Breast epithelium (tissue), 3 donors: ENCODE measurements around the gene C7.
"Not testable (repeated sequence)": the region's sequence is repeated elsewhere in the genome, so short reads cannot be mapped to it uniquely, and the experiment has no call there.

Experiments
- POLR2A ChIP-seq: fragments of 450-650 bp; IDR thresholded peaks from one replicate; pipeline ENCODE4 v1.6.1; 2016; ENCODE audit warnings: antibody characterized with exemption, mild to moderate bottlenecking, moderate library complexity
- TF ChIP-seq, protein P1 (sequence below), 3 donors: fragments of 450-650 bp; IDR thresholded peaks; one replicate each; pipeline ENCODE4 v1.5.1; 2016 to 2017; ENCODE audit warnings: antibody characterized with exemption in 3 of 3, mild to moderate bottlenecking in 3 of 3, moderate library complexity in 3 of 3

DNA sequence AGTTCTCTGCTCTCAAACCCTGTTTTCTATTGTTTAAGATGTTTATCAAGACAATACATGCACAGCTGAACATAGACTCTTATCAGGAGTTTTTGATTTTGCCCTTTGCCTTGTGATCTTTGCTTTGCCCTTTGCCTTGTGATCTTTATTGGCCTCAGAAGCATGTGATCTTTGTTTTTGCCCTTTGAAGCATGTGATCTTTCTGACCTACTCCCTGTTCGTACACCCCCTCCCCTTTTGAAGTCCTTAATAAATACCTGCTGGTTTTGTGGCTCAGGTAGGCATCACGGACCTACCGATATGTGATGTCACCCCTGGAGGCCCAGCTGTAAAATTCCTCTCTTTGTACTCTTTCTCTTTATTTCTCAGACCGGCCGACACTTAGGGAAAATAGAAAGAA lies 44.3 kb upstream of the C7 start:
- TF ChIP-seq, protein P1, sequence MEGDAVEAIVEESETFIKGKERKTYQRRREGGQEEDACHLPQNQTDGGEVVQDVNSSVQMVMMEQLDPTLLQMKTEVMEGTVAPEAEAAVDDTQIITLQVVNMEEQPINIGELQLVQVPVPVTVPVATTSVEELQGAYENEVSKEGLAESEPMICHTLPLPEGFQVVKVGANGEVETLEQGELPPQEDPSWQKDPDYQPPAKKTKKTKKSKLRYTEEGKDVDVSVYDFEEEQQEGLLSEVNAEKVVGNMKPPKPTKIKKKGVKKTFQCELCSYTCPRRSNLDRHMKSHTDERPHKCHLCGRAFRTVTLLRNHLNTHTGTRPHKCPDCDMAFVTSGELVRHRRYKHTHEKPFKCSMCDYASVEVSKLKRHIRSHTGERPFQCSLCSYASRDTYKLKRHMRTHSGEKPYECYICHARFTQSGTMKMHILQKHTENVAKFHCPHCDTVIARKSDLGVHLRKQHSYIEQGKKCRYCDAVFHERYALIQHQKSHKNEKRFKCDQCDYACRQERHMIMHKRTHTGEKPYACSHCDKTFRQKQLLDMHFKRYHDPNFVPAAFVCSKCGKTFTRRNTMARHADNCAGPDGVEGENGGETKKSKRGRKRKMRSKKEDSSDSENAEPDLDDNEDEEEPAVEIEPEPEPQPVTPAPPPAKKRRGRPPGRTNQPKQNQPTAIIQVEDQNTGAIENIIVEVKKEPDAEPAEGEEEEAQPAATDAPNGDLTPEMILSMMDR (IDR thresholded peaks at IDR 0.05), result not testable (repeated sequence)
- TF ChIP-seq POLR2A, result not testable (repeated sequence)
